PC-3 (cell line): Measurements from ENCODE around the gene NPIPB6. TPM values are rescaled to one million over a fixed set of nuclear protein-coding genes. Genes with fewer than 3 reads are reported as not detected.

Experiments
- ATAC-seq: fragments of 200-7000 bp; cut with Tn5 transposase; 2 replicates; pipeline ENCODE4 v1.9.1; 2020; ENCODE audit warnings: mild to moderate bottlenecking, moderate library complexity
- BruUV-seq: library from RNA; stranded (reverse); fragments of 400-500 nt; replicated peaks from 2 replicates; lab custom pipeline; 2021; lab: Mats Ljungman, UMichigan
- CTCF ChIA-PET: fragments of 300-600 bp; sonication (Branson Sonifier 250); formaldehyde crosslinking; loops from one replicate; lab custom pipeline; 2022; ENCODE audit warnings: antibody characterized with exemption; lab: Charles Lee
- POLR2A ChIA-PET: fragments of 300-600 bp; sonication (Branson Sonifier 250); formaldehyde crosslinking; loops from one replicate; lab custom pipeline; 2022; ENCODE audit warnings: antibody characterized with exemption; ENCODE audit not compliant: unreplicated experiment; lab: Charles Lee
- DNase-seq: peaks from one replicate; pipeline ENCODE4 v3.0.0-alpha.2; 2015
- H2AFZ ChIP-seq: fragments of 300-600 bp; sonication (generic); 2 replicates; pipeline ENCODE4 v1.6.0; 2016; ENCODE audit warnings: antibody characterized with exemption, low read length
- H3F3A ChIP-seq: fragments of 300-600 bp; sonication (generic); one replicate; pipeline ENCODE4 v1.6.0; 2017; ENCODE audit warnings: antibody characterized with exemption, low read length, control low read depth, mild to moderate bottlenecking; ENCODE audit not compliant: unreplicated experiment
- H3K27ac ChIP-seq: fragments of 300-600 bp; sonication (generic); 2 replicates; pipeline ENCODE4 v1.5.1; 2016; ENCODE audit warnings: mild to moderate bottlenecking, low read length
- H3K27me3 ChIP-seq: fragments of 300-600 bp; sonication (generic); 2 replicates; pipeline ENCODE4 v1.6.1; 2016; ENCODE audit warnings: low read length, mixed read lengths
- H3K36me3 ChIP-seq: fragments of 300-600 bp; sonication (generic); 2 replicates; pipeline ENCODE4 v1.6.1; 2016; ENCODE audit warnings: low read depth, mixed run types, low read length, mixed read lengths
- H3K4me1 ChIP-seq: fragments of 300-600 bp; sonication (generic); 2 replicates; pipeline ENCODE4 v1.5.1; 2016; ENCODE audit warnings: low read length; ENCODE audit not compliant: insufficient read depth
- H3K4me2 ChIP-seq: fragments of 300-600 bp; sonication (generic); 2 replicates; pipeline ENCODE4 v1.6.0; 2016; ENCODE audit warnings: low read length
- H3K4me3 ChIP-seq: fragments of 300-600 bp; sonication (generic); 2 replicates; pipeline ENCODE4 v1.5.1; 2016; ENCODE audit warnings: mild to moderate bottlenecking, low read length, mixed read lengths
- H3K79me2 ChIP-seq: fragments of 300-600 bp; sonication (generic); 2 replicates; pipeline ENCODE4 v1.6.1; 2017; ENCODE audit warnings: low read length, mixed read lengths
- H3K9ac ChIP-seq: fragments of 300-600 bp; sonication (generic); 2 replicates; pipeline ENCODE4 v1.6.0; 2016; ENCODE audit warnings: mild to moderate bottlenecking, low read length
- H3K9me2 ChIP-seq: fragments of 300-600 bp; sonication (generic); replicated peaks from 2 replicates; pipeline ENCODE4 v1.6.1; 2016; ENCODE audit warnings: mixed run types, low read length, mixed read lengths
- H3K9me3 ChIP-seq: fragments of 300-600 bp; sonication (generic); 2 replicates; pipeline ENCODE4 v1.6.1; 2016; ENCODE audit warnings: low read length, mixed read lengths
- H4K20me1 ChIP-seq: fragments of 300-600 bp; sonication (generic); 2 replicates; pipeline ENCODE4 v1.6.1; 2016; ENCODE audit warnings: low read length, mixed read lengths
- CTCF ChIP-seq: fragments of 300-600 bp; sonication (generic); conservative IDR thresholded peaks from 2 replicates; pipeline ENCODE4 v1.5.1; 2017; ENCODE audit warnings: antibody characterized with exemption, low read depth, mild to moderate bottlenecking, low read length
- EZH2 ChIP-seq: fragments of 300-600 bp; sonication (generic); IDR thresholded peaks from one replicate; pipeline ENCODE4 v1.6.1; 2017; ENCODE audit warnings: antibody characterized with exemption, mild to moderate bottlenecking, low read length; ENCODE audit not compliant: unreplicated experiment
- EZH2phosphoT487 ChIP-seq: fragments of 300-600 bp; sonication (generic); IDR thresholded peaks from 2 replicates; pipeline ENCODE4 v1.6.1; 2018; ENCODE audit warnings: mild to moderate bottlenecking, antibody characterized with exemption, low read length, borderline replicate concordance
- intact Hi-C: fragments of 100-400 bp; cut with micrococcal nuclease; formaldehyde crosslinking; loops from 2 replicates; pipeline ENCODE4 v1.9.0; 2023
- total RNA-seq: library from RNA; depleted of rRNA; stranded (reverse); fragments of >200 nt; gene quantifications from 2 replicates; pipeline ENCODE4 v1.2.3, GENCODE V29; 2014

Gene NPIPB6
- total RNA-seq, 1 experiment from 2014 or later, result 2.5 TPM

GRCh38 chr16:28317040-28317880 is 46.0 kb downstream of the NPIPB6 start:
- Histone ChIP-seq H3K9ac (no peak overlapping the region), H3F3A (no peaks in the 10 kb centered on the region), H3K36me3 (no peaks in the 10 kb centered on the region), H3K27me3 (no peaks in the 10 kb centered on the region), H3K9me3 (no peaks in the 10 kb centered on the region), H3K9me2 (no peaks in the 10 kb centered on the region), H3K4me3 (no peak overlapping the region), H3K27ac (no peak overlapping the region), H3K4me2 (no peak overlapping the region), H3K4me1 (no peaks in the 10 kb centered on the region), H3K79me2 (no peaks in the 10 kb centered on the region), H2AFZ (no peak overlapping the region), H4K20me1 (no peaks in the 10 kb centered on the region)
- peak; percentile 64 for ATAC-seq
- intact Hi-C loops, result loop anchor here (1.0 kb wide), 1 partner anchor 40 kb away; no protein-coding TSS in a partner anchor
- DNase-seq, result peak; percentile 52
- no TSS peak for BruUV-seq
- TF ChIP-seq CTCF, result peak; percentile 75
- no peak for TF ChIP-seq EZH2phosphoT487
- CTCF ChIA-PET, result interaction anchor here (1.0 kb wide), 1 partner anchor 39 kb away, joined by 4 read pairs; no protein-coding TSS in a partner anchor
- POLR2A ChIA-PET, result no interaction called here

GRCh38 chr16:28316054-28316453 is 47.3 kb downstream of the NPIPB6 start:
- TF ChIP-seq EZH2phosphoT487, result no peak
- TF ChIP-seq EZH2, result no peak
- TF ChIP-seq CTCF, result no peak
- Histone ChIP-seq H3K27ac (no peak overlapping the region), H3K9me2 (no peaks in the 10 kb centered on the region), H3K4me1 (no peaks in the 10 kb centered on the region), H2AFZ (no peak overlapping the region), H3K9me3 (no peaks in the 10 kb centered on the region), H3F3A (no peaks in the 10 kb centered on the region), H3K79me2 (no peaks in the 10 kb centered on the region), H3K4me3 (no peak overlapping the region), H3K27me3 (no peaks in the 10 kb centered on the region), H3K4me2 (no peak overlapping the region), H3K36me3 (no peaks in the 10 kb centered on the region), H3K9ac (no peak overlapping the region), H4K20me1 (no peaks in the 10 kb centered on the region)
- BruUV-seq, result no TSS peak
- intact Hi-C loops, result no loop called here
- POLR2A ChIA-PET, result no interaction called here
- ATAC-seq (no peak), DNase-seq (no peak)
- CTCF ChIA-PET, result no interaction called here

GRCh38 chr16:28313587-28313986 is 49.7 kb downstream of the NPIPB6 start:
- no peaks in the 10 kb centered on the region for H4K20me1 ChIP-seq
- CTCF ChIA-PET, result no interaction called here

More at GRCh38 chr16:28313587-28313986, 49.7 kb downstream of the NPIPB6 start:
- no peak for ATAC-seq
- H3K9me2 ChIP-seq, result no peaks in the 10 kb centered on the region
- no peak overlapping the region for H2AFZ ChIP-seq
- H3K9me3 ChIP-seq, result no peaks in the 10 kb centered on the region
- H3K4me2 ChIP-seq, result no peak overlapping the region
- no peaks in the 10 kb centered on the region for H3K27me3 ChIP-seq
- no peak overlapping the region for H3K4me3 ChIP-seq
- H3K36me3 ChIP-seq, result no peaks in the 10 kb centered on the region
- H3F3A ChIP-seq, result no peaks in the 10 kb centered on the region
- BruUV-seq, result no TSS peak
- no peaks in the 10 kb centered on the region for H3K79me2 ChIP-seq
- TF ChIP-seq EZH2phosphoT487 (no peak), EZH2 (no peak), CTCF (no peak)
- intact Hi-C loops, result no loop called here
- H3K9ac ChIP-seq, result no peak overlapping the region
- DNase-seq, result no peak
- POLR2A ChIA-PET, result no interaction called here
- no peak overlapping the region for H3K27ac ChIP-seq
- no peaks in the 10 kb centered on the region for H3K4me1 ChIP-seq
